ENCODE measurements around the gene HOXB2. TPM values are rescaled to one million over a fixed set of nuclear protein-coding genes. Genes with fewer than 3 reads are reported as not detected.

The HOXB2 gene
- total and polyA plus RNA-seq, 9 of the 15 experiments (the other 6 are each of a cell fraction or from before 2014, with no cell fraction given): 2.1 to 97.7 (median 21.2) TPM

GRCh38 chr17:48576479-48577309, 31.8 kb upstream of the HOXB2 start (continued):
- TF ChIP-seq ZNF551 (CRISPR knock-in tag; IDR thresholded peaks at IDR 0.05) (no peak), NFXL1 (CRISPR knock-in tag; IDR thresholded peaks at IDR 0.05) (no peak), HMG20B (CRISPR knock-in tag; IDR thresholded peaks at IDR 0.05) (no peak), MCM5 (IDR thresholded peaks at IDR 0.05; ENCODE audit: low read depth) (no peak), ILF3 (IDR thresholded peaks at IDR 0.05; ENCODE audit: borderline replicate concordance) (no peak), ZNF449 (CRISPR knock-in tag; IDR thresholded peaks at IDR 0.05) (no peak), DLX4 (CRISPR knock-in tag; IDR thresholded peaks at IDR 0.05) (no peak), U2AF1 (optimal IDR thresholded peaks at IDR 0.05; ENCODE audit: low read depth, low read length) (no peak), MITF (IDR thresholded peaks at IDR 0.05) (no peak), KDM2B (CRISPR knock-in tag; IDR thresholded peaks at IDR 0.05) (no peak), DEAF1 (CRISPR knock-in tag; IDR thresholded peaks at IDR 0.05) (no peak), SIRT6 (IDR thresholded peaks at IDR 0.05; ENCODE audit: low read depth, low read length) (no peak), NFRKB (IDR thresholded peaks at IDR 0.05; ENCODE audit: low read depth) (no peak; the same call in none of the 2 replicates), E2F8 (IDR thresholded peaks at IDR 0.05; ENCODE audit: low read depth, partially characterized antibody) (no peak), ZBTB7A (IDR thresholded peaks at IDR 0.05; ENCODE audit: borderline replicate concordance, control insufficient read depth, low read depth, low read length) (no peak; the same call in 1 of the 2 replicates), KLF1 (tag; IDR thresholded peaks at IDR 0.05) (no peak), THRB (CRISPR knock-in tag; conservative IDR thresholded peaks at IDR 0.05) (no peak)
